Ectodermal cell (in vitro differentiated cells): ENCODE results near the gene PARP12.

Experiments used
- H3K27ac ChIP-seq: 2 replicates; pipeline ENCODE4 v1.7.0; 2013; ENCODE audit warnings: mild to moderate bottlenecking, low read depth, low read length; ENCODE audit not compliant: insufficient read depth, poor library complexity, severe bottlenecking
- H3K27me3 ChIP-seq: 2 replicates; pipeline ENCODE4 v1.7.0; 2013; ENCODE audit warnings: mild to moderate bottlenecking, low read length; ENCODE audit not compliant: insufficient read depth, control insufficient read depth, poor library complexity, severe bottlenecking
- H3K36me3 ChIP-seq: one replicate; pipeline ENCODE4 v1.7.0; 2013; ENCODE audit warnings: low read length; ENCODE audit not compliant: control insufficient read depth, insufficient read depth
- H3K4me1 ChIP-seq: one replicate; pipeline ENCODE4 v1.7.0; 2013; ENCODE audit warnings: low read length; ENCODE audit not compliant: control insufficient read depth, insufficient read depth
- H3K4me3 ChIP-seq: 2 replicates; pipeline ENCODE4 v1.7.0; 2013; ENCODE audit warnings: low read depth, low read length, control low read depth; ENCODE audit not compliant: insufficient read depth
- H3K9me3 ChIP-seq: 2 replicates; pipeline ENCODE4 v1.7.0; 2013; ENCODE audit warnings: mild to moderate bottlenecking, low read length, moderate library complexity; ENCODE audit not compliant: control insufficient read depth
- WGBS, 2 experiments: methylation state at CpG; one replicate each; pipeline ENCODE4 v1.1.7; 2013; ENCODE audit warnings: missing lambda C conversion rate in 2 of 2; 5-methylcytosine and 5-hydroxymethylcytosine counted together

The PARP12 gene

DNA sequence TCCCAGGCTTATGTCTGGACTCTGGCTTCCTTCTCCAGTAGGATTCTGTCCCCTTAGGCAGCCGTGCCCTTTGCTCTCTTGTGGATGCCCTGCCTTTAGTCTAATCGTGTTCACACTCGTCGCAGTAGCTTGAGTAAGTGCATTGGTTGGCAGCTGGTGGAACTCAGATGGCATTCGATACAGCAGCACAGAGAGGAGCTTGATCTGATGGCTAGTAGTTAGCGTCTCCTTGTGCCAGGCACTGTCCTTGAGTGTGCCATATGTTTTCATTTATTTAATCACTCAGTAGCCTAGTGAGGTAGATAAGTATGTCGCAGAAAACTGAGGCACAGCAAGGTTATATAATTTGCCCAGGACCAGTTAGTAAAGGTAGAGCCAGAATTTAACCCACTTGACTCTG is 18.2 kb upstream of the PARP12 start:
- Histone ChIP-seq H3K27me3 (no peaks in the 10 kb centered on the region), H3K4me3 (no peak overlapping the region), H3K27ac (no peak overlapping the region), H3K9me3 (no peaks in the 10 kb centered on the region), H3K4me1 (no peaks in the 10 kb centered on the region), H3K36me3 (no peaks in the 10 kb centered on the region)
- 92 to 93% methylated on average over 7 of the region's 7 CpGs for WGBS, 2 experiments

- no peak overlapping the region for H3K27ac ChIP-seq
- no peaks in the 10 kb centered on the region for H3K36me3 ChIP-seq
- no peaks in the 10 kb centered on the region for H3K4me1 ChIP-seq
- no peak overlapping the region for H3K4me3 ChIP-seq
- no peaks in the 10 kb centered on the region for H3K9me3 ChIP-seq
- H3K27me3 ChIP-seq: no peaks in the 10 kb centered on the region
- 56 to 61% methylated on average over 6 of the region's 6 CpGs for WGBS, 2 experiments
These were observed 16.4 kb upstream of the PARP12 start for GRCh38 chr7:140079121-140079536.

DNA sequence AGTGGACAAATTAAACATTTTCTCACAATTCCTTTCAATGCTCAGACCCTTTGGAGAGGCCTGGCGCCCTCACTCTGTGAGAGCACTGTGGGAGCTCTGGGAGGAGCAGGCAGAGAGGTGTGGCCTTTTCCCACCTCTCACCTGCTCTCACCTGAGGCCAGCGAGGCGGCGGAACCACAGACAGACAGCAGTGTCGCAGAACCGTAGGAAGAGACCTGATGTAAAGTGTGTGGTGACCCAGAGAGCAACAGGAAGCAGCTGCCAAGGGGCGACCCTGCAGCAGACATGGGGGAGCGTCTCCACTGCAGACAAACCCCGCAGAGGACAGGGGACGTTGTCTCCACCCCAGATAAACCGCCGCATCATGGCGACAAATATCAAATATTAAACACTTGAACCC is 15.6 kb upstream of the PARP12 start:
- no peak overlapping the region for H3K27ac ChIP-seq
- H3K9me3 ChIP-seq: no peaks in the 10 kb centered on the region
- no peaks in the 10 kb centered on the region for H3K4me1 ChIP-seq
- H3K36me3 ChIP-seq: no peaks in the 10 kb centered on the region
- no peak overlapping the region for H3K4me3 ChIP-seq
- H3K27me3 ChIP-seq: no peaks in the 10 kb centered on the region
- WGBS, 2 experiments: 91 to 92% methylated on average over 13 of the region's 13 CpGs

GRCh38 chr7:140074780-140075179 is 12.0 kb upstream of the PARP12 start:
- H3K27ac ChIP-seq: no peak overlapping the region
- 92 to 95% methylated on average over 6 of the region's 6 CpGs for WGBS, 2 experiments
- no peaks in the 10 kb centered on the region for H3K27me3 ChIP-seq
- H3K4me3 ChIP-seq: no peak overlapping the region
- no peaks in the 10 kb centered on the region for H3K4me1 ChIP-seq
- H3K36me3 ChIP-seq: no peaks in the 10 kb centered on the region
- H3K9me3 ChIP-seq: no peaks in the 10 kb centered on the region

- peaks cover 5% of the 10 kb centered on the region for H3K9me3 ChIP-seq
- no peak overlapping the region for H3K4me3 ChIP-seq
- no peaks in the 10 kb centered on the region for H3K4me1 ChIP-seq
- no peak overlapping the region for H3K27ac ChIP-seq
- H3K36me3 ChIP-seq: no peaks in the 10 kb centered on the region
- H3K27me3 ChIP-seq: no peaks in the 10 kb centered on the region
These were observed 7.8 kb upstream of the PARP12 start for GRCh38 chr7:140070546-140070945.

GRCh38 chr7:140069298-140069949 is 6.7 kb upstream of the PARP12 start:
- 91 to 97% methylated on average over 4 of the region's 4 CpGs for WGBS, 2 experiments
- no peak overlapping the region for H3K4me3 ChIP-seq
- peaks cover 5% of the 10 kb centered on the region for H3K9me3 ChIP-seq
- H3K4me1 ChIP-seq: no peaks in the 10 kb centered on the region
- H3K27me3 ChIP-seq: no peaks in the 10 kb centered on the region
- H3K36me3 ChIP-seq: no peaks in the 10 kb centered on the region
- H3K27ac ChIP-seq: no peak overlapping the region

- no CpG with 5 or more reads among the region's 2 CpGs for WGBS, 2 experiments
- Histone ChIP-seq H3K9me3 (peaks cover 5% of the 10 kb centered on the region), H3K27me3 (peaks cover 11% of the 10 kb centered on the region), H3K27ac (no peak overlapping the region), H3K4me3 (no peak overlapping the region), H3K4me1 (no peaks in the 10 kb centered on the region), H3K36me3 (no peaks in the 10 kb centered on the region)
These were observed 5.3 kb upstream of the PARP12 start for GRCh38 chr7:140068033-140068432.

DNA sequence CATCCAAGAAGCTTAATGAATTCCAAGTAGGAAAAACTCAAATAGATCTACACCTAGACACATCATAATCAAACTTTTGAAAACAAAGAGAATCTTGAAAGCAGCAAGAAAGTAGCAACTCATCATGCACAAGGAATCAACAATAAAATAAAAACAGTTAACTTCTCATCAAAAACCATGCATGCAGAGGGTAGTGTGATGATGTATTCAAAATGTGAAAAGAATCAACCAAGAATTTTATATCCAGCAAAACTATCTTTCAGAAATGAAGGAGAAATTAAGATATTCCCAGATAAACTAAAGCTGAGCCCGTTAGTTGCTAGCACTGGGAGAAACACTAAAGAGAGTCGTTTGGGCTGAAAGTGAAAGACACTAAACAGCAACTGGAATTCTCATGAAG is 4.3 kb upstream of the PARP12 start:
- peaks cover 5% of the 10 kb centered on the region for H3K9me3 ChIP-seq
- no peaks in the 10 kb centered on the region for H3K4me1 ChIP-seq
- 92 to 95% methylated on average over 2 of the region's 2 CpGs for WGBS, 2 experiments

DNA sequence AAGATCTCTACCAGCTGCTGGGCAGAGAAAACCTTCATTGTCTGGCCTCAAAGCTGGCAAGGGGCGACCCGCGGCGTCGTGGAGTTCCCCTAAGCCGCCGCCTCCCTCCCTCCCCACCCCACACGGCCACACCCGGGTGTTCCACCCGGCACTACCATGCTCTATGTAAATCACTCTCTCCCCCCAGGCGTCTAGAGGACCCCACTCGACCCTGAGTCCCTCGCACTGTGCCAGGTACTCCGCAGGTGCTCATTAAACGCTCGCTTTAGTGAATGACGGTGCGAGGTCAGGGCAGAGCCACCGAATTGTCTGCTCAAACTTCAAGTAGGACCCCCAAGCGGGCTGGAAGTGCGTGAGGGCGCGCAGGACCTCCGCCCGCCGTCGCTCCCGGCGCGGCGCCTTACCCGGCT is 628 bp downstream of the PARP12 start:
- H3K9me3 ChIP-seq: peaks cover 5% of the 10 kb centered on the region
- H3K4me1 ChIP-seq: no peaks in the 10 kb centered on the region
- no peaks in the 10 kb centered on the region for H3K36me3 ChIP-seq
- peaks cover 38% of the 10 kb centered on the region for H3K27me3 ChIP-seq
- peak overlapping the region; percentile 45 for H3K4me3 ChIP-seq
- no peak overlapping the region for H3K27ac ChIP-seq
- WGBS, 2 experiments: 19 to 21% methylated on average over 32 of the region's 32 CpGs

More for the DNA sequence above, 4.3 kb upstream of the PARP12 start:
- Histone ChIP-seq H3K4me3 (no peak overlapping the region), H3K36me3 (no peaks in the 10 kb centered on the region), H3K27me3 (peaks cover 21% of the 10 kb centered on the region), H3K27ac (no peak overlapping the region)

DNA sequence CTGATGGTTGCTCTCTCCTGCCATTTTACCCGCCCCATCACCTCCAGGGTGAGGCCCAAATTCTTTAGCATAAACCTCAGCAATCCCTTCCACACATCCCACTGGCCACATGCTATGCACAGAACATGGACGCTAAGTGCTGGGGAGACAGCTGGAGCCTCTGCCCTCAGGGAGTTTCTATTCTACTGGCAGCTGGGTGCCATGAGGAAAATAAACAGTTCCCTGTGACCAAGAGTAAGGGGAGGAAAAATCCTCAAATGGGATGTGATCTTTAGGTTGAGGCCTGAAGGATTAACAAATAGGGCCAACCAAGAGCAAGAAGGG is 1.2 kb downstream of the PARP12 start:
- H3K27ac ChIP-seq: no peak overlapping the region
- no peak overlapping the region for H3K4me3 ChIP-seq

More for the DNA sequence above, 1.2 kb downstream of the PARP12 start:
- peaks cover 38% of the 10 kb centered on the region for H3K27me3 ChIP-seq
- peaks cover under 1% of the 10 kb centered on the region for H3K9me3 ChIP-seq
- no peaks in the 10 kb centered on the region for H3K36me3 ChIP-seq
- H3K4me1 ChIP-seq: no peaks in the 10 kb centered on the region
- WGBS, 2 experiments: 91% methylated on average over 2 of the region's 2 CpGs
